HG03108 (cell line): ENCODE measurements around the gene COL25A1.
A peak's percentile ranks its signal among the peaks of the same experiment; 100 is the strongest.

Experiments
- ATAC-seq: cut with Tn5 transposase; IDR thresholded peaks from one replicate; pipeline ENCODE4 v1.9.1; 2021; ENCODE audit warnings: moderate library complexity; ENCODE audit not compliant: unreplicated experiment

COL25A1 gene

DNA sequence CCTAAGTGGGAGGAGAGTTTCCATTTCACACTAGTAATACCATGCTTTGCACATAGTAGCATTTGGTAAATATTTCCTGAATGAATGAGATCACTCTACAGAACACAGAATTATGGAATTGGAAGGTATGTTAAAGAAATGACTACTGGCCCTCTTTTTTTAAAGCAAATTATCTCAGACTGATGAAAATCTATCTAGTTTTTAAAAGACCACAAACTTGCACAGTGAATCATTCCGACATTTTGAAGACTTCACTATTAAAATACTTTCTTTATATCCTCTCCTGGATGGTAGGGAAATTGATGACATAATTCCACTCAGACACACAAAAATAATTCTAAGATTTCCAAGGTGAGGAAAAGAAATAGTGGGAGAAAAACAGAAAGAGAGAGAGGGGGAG is 471.2 kb downstream of the COL25A1 start:
- ATAC-seq, result no peak

DNA sequence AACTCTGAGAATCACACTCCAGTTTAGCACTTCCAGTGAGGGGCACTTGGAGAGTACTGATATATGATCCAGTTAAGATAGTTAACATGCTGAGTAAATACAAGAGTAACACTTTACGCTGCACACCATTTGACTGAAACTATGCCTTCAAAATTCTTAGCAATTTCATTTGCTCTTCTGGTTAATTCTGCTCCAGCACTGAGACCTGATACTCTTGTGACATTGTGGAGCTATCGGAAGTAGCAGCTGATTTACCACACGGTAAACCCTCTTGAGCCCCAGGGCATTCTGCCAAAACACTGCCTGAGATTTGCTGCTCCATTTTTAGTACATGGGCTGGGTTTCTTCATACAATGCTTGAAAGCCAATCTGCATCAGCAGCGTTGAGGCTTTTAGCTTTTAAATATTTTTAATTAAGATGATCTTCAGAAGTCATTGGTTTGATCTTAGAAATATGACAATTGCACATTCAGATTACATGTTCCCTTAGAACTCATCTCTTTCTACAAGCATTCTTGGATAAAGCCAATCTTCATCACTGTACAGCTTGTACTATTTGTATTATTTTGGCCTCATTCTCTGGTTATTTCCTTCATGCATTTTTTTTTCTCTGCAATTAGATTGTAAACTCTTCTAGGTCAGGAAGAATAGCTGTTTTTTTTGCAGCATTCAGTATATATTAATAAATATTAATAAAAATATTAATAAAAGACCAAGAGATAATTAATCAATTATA is 471.8 kb downstream of the COL25A1 start:
- peak; percentile 57 for ATAC-seq

DNA sequence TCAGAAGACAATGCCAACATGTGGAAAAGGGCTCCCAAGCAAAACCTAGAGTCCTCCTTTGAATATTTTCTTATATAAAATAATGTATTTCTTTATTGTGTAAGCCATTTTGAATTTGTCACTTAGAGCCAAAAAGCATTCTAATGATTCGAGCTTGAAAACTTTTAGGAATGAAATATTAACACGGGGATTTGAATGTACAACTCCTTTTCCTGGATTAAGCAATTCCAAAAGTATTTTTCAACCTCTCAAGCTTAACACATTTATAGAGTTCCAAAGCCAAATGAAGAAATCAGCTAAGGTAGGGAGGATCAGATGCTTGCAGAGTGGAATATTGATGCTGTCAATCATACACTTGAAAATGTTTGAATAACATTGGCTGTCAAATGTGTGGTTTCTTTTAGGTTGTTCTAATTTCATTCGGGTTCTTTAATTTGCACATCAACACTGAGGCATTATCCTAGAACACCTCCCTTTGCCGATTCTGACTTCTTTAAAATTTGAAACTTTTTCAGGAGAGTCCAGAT is 472.4 kb downstream of the COL25A1 start:
- ATAC-seq, result no peak

- no peak for ATAC-seq
Measured at GRCh38 chr4:108828620-108829019, 473.8 kb downstream of the COL25A1 start.

- no peak for ATAC-seq
Measured at GRCh38 chr4:108825737-108826136, 476.7 kb downstream of the COL25A1 start.

DNA sequence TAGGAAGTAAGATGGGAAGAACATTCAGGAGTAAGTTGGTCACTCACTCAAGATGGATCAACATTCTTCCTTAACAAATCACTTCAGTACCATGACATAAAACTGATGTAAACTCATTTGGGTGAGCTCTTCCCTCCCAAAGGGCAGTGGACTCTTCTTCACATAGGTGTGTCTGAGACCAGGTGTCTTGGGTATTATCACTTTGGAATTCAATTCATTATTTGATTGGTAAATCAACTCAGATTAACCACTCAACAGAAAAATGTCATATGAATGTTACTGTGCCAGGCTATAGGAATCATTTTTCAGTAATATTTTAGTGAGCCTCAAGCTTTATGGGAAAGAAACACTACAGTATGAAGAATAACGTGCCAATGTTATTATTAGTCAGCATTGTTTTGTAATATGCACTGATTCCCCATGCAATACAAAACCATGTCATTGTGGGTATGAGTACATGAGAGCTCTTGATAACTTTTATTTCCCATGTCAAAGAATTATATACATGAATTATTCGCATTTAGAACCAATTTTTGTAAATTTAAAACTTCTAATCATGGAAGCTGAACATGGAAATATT is 481.0 kb downstream of the COL25A1 start:
- ATAC-seq, result no peak

DNA sequence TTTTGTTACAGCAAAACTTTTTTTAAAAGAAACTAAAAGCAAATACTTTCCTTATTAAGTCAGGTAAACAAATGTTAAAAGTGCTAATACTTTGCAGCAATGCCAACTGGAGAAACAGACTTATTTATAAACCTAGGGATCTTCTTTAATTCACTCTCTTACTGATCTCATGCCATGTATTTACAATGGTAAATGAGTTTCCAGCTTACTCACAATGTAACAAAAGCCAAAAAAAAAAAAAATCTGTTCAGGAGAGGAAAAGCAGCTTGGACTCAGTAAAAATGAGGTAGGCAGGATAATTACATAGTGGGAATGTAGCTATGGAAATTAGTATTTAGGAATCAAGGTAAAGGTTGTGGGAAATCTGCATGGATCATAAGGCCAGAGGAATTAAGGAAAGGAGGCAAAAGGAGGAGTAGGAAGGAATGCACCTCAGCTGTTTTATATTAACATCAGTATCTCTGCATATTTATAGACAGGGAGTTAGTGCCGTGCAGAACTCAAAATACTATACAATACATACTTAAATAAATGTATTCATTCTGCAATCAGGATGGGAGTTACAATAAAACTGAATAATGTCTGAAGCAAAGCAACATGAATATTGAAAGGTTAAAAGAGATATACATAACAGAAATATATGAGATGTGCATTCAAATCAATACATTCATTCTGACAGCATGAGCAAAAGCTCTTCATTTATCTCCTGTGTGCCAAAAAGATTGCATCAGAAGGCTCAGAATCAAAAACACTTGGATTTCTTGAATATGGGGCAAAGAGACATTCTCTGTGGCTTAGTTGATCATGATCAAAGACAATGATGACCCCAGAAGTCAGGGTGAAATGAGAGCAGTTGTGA is 481.7 kb downstream of the COL25A1 start:
- no peak for ATAC-seq

DNA sequence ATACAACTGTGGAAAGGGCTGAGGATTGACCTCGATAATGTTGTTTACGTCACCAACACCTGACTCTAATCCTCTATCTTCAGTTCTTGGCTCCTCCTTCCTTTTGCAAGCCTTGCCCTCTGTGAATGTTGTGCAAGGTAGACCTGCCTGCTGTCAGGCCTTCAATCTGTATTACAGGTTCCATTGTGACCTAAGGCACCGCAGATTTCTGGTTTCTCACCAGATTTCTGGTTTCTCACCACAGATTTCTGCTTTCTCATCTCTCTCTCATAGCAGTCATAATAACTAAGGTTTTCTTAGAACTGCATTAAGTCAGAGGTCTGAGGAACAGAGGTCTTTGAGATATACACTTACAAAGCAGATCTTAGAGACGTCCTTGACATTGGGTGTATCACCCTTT is 488.1 kb downstream of the COL25A1 start:
- no peak for ATAC-seq

GRCh38 chr4:108813261-108813660 is 489.2 kb downstream of the COL25A1 start:
- no peak for ATAC-seq

- ATAC-seq, result no peak
Measured at GRCh38 chr4:108811486-108811885, 491.0 kb downstream of the COL25A1 start.

- no peak for ATAC-seq
Measured at GRCh38 chr4:108810087-108810486, 492.4 kb downstream of the COL25A1 start.

DNA sequence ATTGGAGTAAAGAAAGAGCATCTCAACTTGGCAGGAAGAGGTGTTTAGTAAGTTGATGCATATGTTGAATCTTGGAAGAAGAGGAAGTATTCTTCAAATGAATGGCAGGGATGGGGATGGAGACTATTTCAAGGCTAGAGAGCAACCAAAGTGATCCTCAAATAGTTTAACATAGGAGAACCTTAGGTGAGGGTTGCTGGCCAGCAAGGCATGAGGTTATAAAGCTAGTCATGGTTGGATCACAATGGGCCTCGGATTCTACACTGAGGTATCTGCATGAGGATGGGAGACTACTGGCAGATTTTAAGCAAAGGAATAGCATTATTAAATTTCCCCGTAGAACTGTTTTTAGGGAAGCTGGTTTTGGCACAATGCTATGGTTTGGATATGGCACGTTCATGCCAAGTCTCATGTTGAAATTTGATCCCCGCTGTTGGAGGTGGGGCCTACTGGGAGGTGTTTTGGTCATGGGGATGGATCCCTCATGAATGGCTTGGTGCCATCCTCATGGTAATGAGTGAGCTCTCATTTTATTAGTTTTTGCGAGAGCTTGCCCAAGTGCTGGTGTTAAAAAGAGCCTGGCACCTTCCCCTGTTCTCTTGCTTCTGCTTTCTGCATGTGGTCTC is 497.7 kb downstream of the COL25A1 start:
- ATAC-seq, result no peak

- no peak for ATAC-seq
Measured at GRCh38 chr4:108799306-108799705, 503.2 kb downstream of the COL25A1 start.

DNA sequence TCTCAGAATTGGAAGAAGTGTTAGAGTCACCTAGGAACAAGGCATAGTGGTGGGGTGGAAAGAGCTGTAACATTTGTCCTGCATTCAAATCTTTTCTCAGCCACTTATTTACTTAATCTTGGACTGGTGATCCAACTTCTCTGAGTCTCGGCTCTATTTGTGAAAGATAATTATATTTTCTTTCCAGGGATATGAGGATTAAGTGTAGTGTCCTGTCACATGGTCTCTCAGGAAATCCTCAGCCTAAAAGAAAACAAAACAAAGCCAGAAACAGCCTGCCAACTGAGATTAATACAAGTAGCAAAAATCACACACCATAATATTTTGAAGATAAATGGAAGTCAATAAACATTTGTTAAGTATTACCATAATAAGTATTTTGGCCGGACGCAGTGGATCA is 506.3 kb downstream of the COL25A1 start:
- no peak for ATAC-seq

DNA sequence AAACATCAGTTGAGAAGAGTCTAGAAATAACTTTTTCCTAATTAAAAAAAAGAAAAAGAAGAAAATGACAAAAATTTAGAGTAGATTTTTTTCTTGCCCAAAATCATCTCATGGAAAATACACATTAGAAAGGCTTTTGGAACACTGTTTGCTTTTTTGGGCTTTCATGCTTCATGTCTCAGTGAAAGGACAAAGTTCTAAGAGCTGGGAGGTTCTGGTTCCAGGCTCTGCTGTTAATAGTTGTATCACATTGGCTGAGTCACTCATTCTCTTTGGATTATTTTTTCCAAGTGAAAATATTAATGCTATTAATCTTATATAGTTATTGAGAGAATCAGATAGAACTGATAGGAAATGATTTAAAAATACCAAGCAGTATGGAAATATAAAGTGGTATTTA is 506.7 kb downstream of the COL25A1 start:
- no peak for ATAC-seq

- ATAC-seq, result no peak
Measured at GRCh38 chr4:108794136-108794535, 508.3 kb downstream of the COL25A1 start.

DNA sequence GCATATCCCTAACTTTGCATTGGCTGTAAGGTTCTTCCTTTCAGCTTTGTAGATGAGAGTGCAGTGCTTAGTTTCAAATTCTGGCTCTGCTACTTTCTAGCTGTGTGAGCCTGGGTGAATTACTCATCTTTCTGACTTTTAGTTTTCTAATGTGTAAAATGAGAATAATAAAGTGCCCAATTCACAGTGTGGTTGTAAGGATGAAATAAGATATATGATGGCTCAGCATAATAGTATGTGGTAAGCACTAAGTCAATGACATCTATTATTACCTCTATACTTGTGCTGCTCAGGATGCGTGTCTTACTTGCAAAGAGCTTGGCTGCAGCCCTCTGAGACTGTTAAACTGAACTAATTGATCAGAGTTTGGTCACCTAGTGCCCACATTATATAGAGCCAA is 509.0 kb downstream of the COL25A1 start:
- ATAC-seq, result no peak

- no peak for ATAC-seq
Measured at GRCh38 chr4:108788731-108789130, 513.7 kb downstream of the COL25A1 start.

DNA sequence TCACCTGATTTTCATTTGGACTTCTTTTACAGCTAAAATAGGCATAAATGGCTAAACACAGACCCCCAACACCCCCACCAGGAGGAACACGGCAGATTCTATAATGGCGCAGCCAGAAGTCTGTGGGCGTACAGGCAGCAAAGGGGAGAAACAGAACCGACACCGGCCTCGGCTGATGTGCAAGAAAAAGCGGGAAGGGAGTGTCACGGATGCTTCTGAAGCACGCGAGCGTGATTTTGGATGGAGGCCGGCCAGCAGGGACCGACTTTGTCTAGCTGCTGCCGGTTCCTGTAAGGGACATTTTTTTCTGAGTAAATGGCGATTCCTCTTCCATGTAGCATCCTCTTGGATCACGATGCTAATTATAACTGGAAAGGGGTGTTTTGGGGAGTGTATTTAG is 514.7 kb downstream of the COL25A1 start:
- no peak for ATAC-seq

GRCh38 chr4:108787106-108787505 is 515.4 kb downstream of the COL25A1 start:
- no peak for ATAC-seq

DNA sequence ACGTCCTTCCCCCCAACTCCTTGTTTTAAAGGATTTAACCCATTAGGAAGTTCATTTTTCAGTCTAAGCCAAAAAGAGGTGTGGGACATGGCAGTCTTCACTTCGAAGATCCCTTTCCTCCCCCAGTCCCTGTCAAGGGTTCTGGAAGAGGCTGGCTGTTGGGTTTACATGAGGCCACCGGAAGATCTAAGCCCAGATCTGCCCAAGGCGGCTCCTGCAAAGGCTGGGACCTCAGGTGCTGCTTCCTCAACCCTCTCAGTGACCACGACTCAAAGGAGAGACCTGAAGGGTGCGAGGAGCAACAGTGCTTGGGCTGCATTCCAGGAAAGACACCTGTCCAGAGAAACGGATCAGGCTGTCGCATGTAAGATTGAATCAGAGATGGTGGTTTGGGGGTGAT is 516.1 kb downstream of the COL25A1 start:
- ATAC-seq, result no peak
